ENCODE results near the gene SPATC1L. TPM values are rescaled to one million over a fixed set of nuclear protein-coding genes. Genes with fewer than 3 reads are reported as not detected.

SPATC1L gene
- total RNA-seq, 1 experiment from 2014 or later, result 36.0 TPM

GRCh38 chr21:46168238-46168637, 16.0 kb downstream of the SPATC1L start:
- Histone ChIP-seq H2BK5ac (ENCODE audit: insufficient read length, low read length) (no peak overlapping the region), H3K14ac (ENCODE audit: insufficient read depth, low read length) (no peak overlapping the region), H3K79me1 (ENCODE audit: insufficient read depth, low read depth, low read length, poor library complexity, severe bottlenecking) (no peaks in the 10 kb centered on the region), H4K20me1 (ENCODE audit: control insufficient read depth, insufficient read depth, insufficient read length) (no peaks in the 10 kb centered on the region), H3K27ac (ENCODE audit: insufficient read length, low read depth, low read length) (no peak overlapping the region), H3K56ac (ENCODE audit: insufficient read length, low read depth, low read length) (no peak overlapping the region), H3K27me3 (ENCODE audit: insufficient read depth, low read length) (no peaks in the 10 kb centered on the region), H3K4me1 (ENCODE audit: insufficient read depth, low read length) (0 out of 2 replicates have a peak, but pooled peaks cover 3% of the 10 kb centered on the region), H4K91ac (ENCODE audit: insufficient read length, low read depth, low read length) (no peak overlapping the region), H3K9me3 (ENCODE audit: control insufficient read depth, low read depth, low read length) (no peaks in the 10 kb centered on the region), H2AK5ac (ENCODE audit: insufficient read length, low read length) (no peak overlapping the region), H3K4ac (ENCODE audit: low read depth, low read length) (no peak overlapping the region), H2AFZ (ENCODE audit: low read length) (no peak overlapping the region), H3K9ac (ENCODE audit: extremely low read depth, insufficient read length, low read length) (no peak overlapping the region), H3K23ac (ENCODE audit: insufficient read length, low read depth, low read length) (no peak overlapping the region), H3K23me2 (ENCODE audit: insufficient read length, low read depth, low read length, poor library complexity, severe bottlenecking) (no peaks in the 10 kb centered on the region), H3K18ac (ENCODE audit: insufficient read length, low read depth, low read length) (no peak overlapping the region), H2BK20ac (ENCODE audit: low read depth, low read length, poor library complexity, severe bottlenecking) (no peak overlapping the region), H3K4me2 (ENCODE audit: insufficient read depth, insufficient read length, low read length) (no peak overlapping the region), H3K79me2 (ENCODE audit: insufficient read depth, low read length) (no peaks in the 10 kb centered on the region; the same call in 1 of the 2 replicates), H2BK12ac (ENCODE audit: insufficient read length, low read depth, low read length) (no peak overlapping the region), H4K8ac (replicated peaks; ENCODE audit: insufficient read length, low read depth, low read length) (no peak overlapping the region), H2BK120ac (ENCODE audit: low read depth, low read length, poor library complexity, severe bottlenecking) (no peak overlapping the region), H3T11ph (ENCODE audit: low read length) (no peak overlapping the region), H4K5ac (ENCODE audit: insufficient read length, low read depth, low read length) (no peak overlapping the region), H2BK15ac (ENCODE audit: low read depth, low read length) (no peak overlapping the region)
- H3K9me3 Mint-ChIP-seq, result peaks cover 2 to 3% of the 10 kb centered on the region in 2 experiments; a peak in 1 of 5 replicates
- no peak for TF ChIP-seq CTCF (conservative IDR thresholded peaks at IDR 0.05)
- peaks cover 0 to 3% of the 10 kb centered on the region in 2 experiments; a peak in 1 of 4 replicates for H3K4me1 Mint-ChIP-seq
- peak; percentile 21 for DNase-seq
- H3K4me3 Mint-ChIP-seq, result no peak overlapping the region
- no peaks in the 10 kb centered on the region for H3K27me3 Mint-ChIP-seq (ENCODE audit: low read depth)
- no CpG with 5 or more reads among the region's 14 CpGs for WGBS (ENCODE audit: extremely low coverage, insufficient read length, low lambda C conversion rate)
- H3K27ac Mint-ChIP-seq, result peak overlapping the region in 1 of 3 experiments; percentile 52; a peak in 1 of 7 replicates
- peaks cover 10 to 15% (median 14%) of the 10 kb centered on the region in 3 experiments for H3K36me3 Mint-ChIP-seq (ENCODE audit: insufficient read depth in 1 of 3, low read depth in 3 of 3)

Data from H9 (cell line).